Loucy (cell line): Measurements from ENCODE around the gene BBX.

ENCODE experiments used
- H2AFZ ChIP-seq: fragments of 200-600 bp; sonication (generic); 2 replicates; pipeline ENCODE4 v1.6.0; 2016; ENCODE audit warnings: antibody characterized with exemption, mild to moderate bottlenecking, low read length, moderate library complexity
- H3F3A ChIP-seq: fragments of 200-600 bp; 2 replicates; pipeline ENCODE4 v1.6.0; 2016; ENCODE audit warnings: antibody characterized with exemption, low read depth, mild to moderate bottlenecking
- H3K27me3 ChIP-seq: fragments of 200-600 bp; sonication (generic); 2 replicates; pipeline ENCODE4 v1.6.1; 2014; ENCODE audit warnings: low read length, mild to moderate bottlenecking; ENCODE audit not compliant: insufficient read depth, poor library complexity, severe bottlenecking
- H3K36me3 ChIP-seq: fragments of 200-600 bp; sonication (generic); 2 replicates; pipeline ENCODE4 v1.6.1; 2016; ENCODE audit warnings: low read length; ENCODE audit not compliant: insufficient read depth
- H3K4me1 ChIP-seq: fragments of 200-600 bp; sonication (generic); 2 replicates; pipeline ENCODE4 v1.5.1; 2014; ENCODE audit warnings: low read length, mild to moderate bottlenecking; ENCODE audit not compliant: insufficient read depth, poor library complexity, severe bottlenecking
- H3K4me2 ChIP-seq: fragments of 200-600 bp; sonication (generic); 2 replicates; pipeline ENCODE4 v1.6.0; 2014; ENCODE audit warnings: antibody characterized with exemption, low read length, low read depth, mild to moderate bottlenecking; ENCODE audit not compliant: poor library complexity, severe bottlenecking
- H3K4me3 ChIP-seq: fragments of 200-600 bp; sonication (generic); 2 replicates; pipeline ENCODE4 v1.5.1; 2014; ENCODE audit warnings: low read length, mild to moderate bottlenecking, mixed read lengths; ENCODE audit not compliant: poor library complexity, severe bottlenecking
- H3K79me2 ChIP-seq: fragments of 200-600 bp; sonication (generic); 2 replicates; pipeline ENCODE4 v1.6.1; 2014; ENCODE audit warnings: low read length; ENCODE audit not compliant: insufficient read depth
- H3K9ac ChIP-seq: fragments of 200-600 bp; sonication (generic); 2 replicates; pipeline ENCODE4 v1.6.0; 2014; ENCODE audit warnings: mild to moderate bottlenecking, low read depth, low read length, moderate library complexity; ENCODE audit not compliant: poor library complexity, severe bottlenecking
- H3K9me2 ChIP-seq: fragments of 200-600 bp; sonication (generic); replicated peaks from 2 replicates; pipeline ENCODE4 v1.6.1; 2016; ENCODE audit warnings: low read depth, low read length, mixed read lengths
- H3K9me3 ChIP-seq: fragments of 200-600 bp; sonication (generic); 2 replicates; pipeline ENCODE4 v1.6.1; 2014; ENCODE audit warnings: mild to moderate bottlenecking, antibody characterized with exemption, low read length, low read depth; ENCODE audit not compliant: insufficient read depth
- H4K20me1 ChIP-seq: fragments of 200-600 bp; sonication (generic); 2 replicates; pipeline ENCODE4 v1.6.0; 2014; ENCODE audit warnings: antibody characterized with exemption, low read length, mild to moderate bottlenecking; ENCODE audit not compliant: insufficient read depth, poor library complexity, severe bottlenecking
- CTCF ChIP-seq: fragments of 200-600 bp; sonication (generic); conservative IDR thresholded peaks from 2 replicates; pipeline ENCODE4 v1.5.1; 2014; ENCODE audit warnings: mild to moderate bottlenecking, antibody characterized with exemption, low read length
- EZH2phosphoT487 ChIP-seq: fragments of 200-600 bp; IDR thresholded peaks from 2 replicates; pipeline ENCODE4 v1.6.1; 2018; ENCODE audit warnings: antibody characterized with exemption, mild to moderate bottlenecking, moderate library complexity, borderline replicate concordance

The BBX gene

DNA sequence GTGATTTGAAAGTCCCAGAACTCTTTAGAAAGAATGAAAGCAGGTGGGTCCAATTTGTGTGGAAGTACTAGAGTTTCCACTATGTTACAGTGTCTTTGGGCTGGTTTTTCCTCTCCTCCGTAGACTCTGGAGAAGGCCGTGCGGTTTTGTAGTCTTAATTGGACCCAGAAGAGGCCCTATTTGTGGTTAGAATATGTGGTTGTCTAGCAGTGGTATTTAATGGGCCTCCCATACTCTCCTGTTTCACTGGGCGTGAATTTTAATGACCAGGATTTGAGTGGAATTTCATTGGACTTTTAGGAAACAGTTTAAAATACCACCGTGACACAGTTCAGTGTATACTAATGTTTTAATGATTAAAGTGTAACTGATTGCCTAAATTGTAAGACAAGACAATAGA, 182.3 kb downstream of the BBX start:
- no peak overlapping the region for H3K4me3 ChIP-seq
- no peaks in the 10 kb centered on the region for H3F3A ChIP-seq
- H4K20me1 ChIP-seq: peaks cover 13% of the 10 kb centered on the region
- H3K4me2 ChIP-seq: no peak overlapping the region
- peaks cover 25% of the 10 kb centered on the region; the same call in 1 of the 2 replicates for H3K79me2 ChIP-seq
- H3K9me2 ChIP-seq: no peaks in the 10 kb centered on the region
- no peak overlapping the region for H3K9ac ChIP-seq
- H2AFZ ChIP-seq: no peak overlapping the region
- H3K4me1 ChIP-seq: peaks cover 3% of the 10 kb centered on the region
- no peaks in the 10 kb centered on the region for H3K9me3 ChIP-seq
- TF ChIP-seq EZH2phosphoT487: no peak
- TF ChIP-seq CTCF: no peak
- no peaks in the 10 kb centered on the region for H3K36me3 ChIP-seq
- no peaks in the 10 kb centered on the region for H3K27me3 ChIP-seq

DNA sequence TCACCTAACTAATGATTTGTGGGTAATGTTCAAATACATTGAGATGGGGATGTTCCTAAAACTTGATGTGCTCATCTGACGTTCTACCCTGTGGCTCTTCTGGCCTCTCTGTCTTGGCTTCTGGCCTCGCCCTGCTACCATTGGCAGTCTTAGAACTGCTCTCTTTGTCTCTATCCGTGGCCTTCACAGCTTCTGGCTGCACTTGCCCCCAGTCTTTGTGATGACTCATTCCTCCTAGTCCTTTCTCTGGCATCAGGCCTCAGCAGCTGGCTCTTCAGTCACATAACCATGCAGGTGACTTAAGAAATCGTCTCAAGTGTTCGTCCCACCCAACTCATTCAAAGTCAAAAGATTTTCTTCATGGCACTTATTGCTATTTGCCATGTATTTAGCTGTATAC, 188.1 kb downstream of the BBX start:
- Histone ChIP-seq H3K9me2 (no peaks in the 10 kb centered on the region), H3K36me3 (peaks cover 43% of the 10 kb centered on the region; the same call in 1 of the 2 replicates), H4K20me1 (no peaks in the 10 kb centered on the region), H3K4me2 (no peak overlapping the region), H3K79me2 (0 out of 2 replicates have a peak, but pooled peaks cover 5% of the 10 kb centered on the region), H3K4me1 (no peaks in the 10 kb centered on the region), H3K4me3 (no peak overlapping the region), H2AFZ (no peak overlapping the region), H3K27me3 (no peaks in the 10 kb centered on the region), H3K9me3 (no peaks in the 10 kb centered on the region), H3K9ac (no peak overlapping the region), H3F3A (no peaks in the 10 kb centered on the region)
- TF ChIP-seq EZH2phosphoT487 (no peak), CTCF (no peak)

- H3F3A ChIP-seq: peaks cover 5% of the 10 kb centered on the region; the same call in 1 of the 2 replicates
- H3K36me3 ChIP-seq: peaks cover 62% of the 10 kb centered on the region; the same call in 1 of the 2 replicates
- H3K4me1 ChIP-seq: no peaks in the 10 kb centered on the region
- no peak overlapping the region for H2AFZ ChIP-seq
- H3K9ac ChIP-seq: no peak overlapping the region
- no peaks in the 10 kb centered on the region for H3K27me3 ChIP-seq
- no peak overlapping the region for H3K4me2 ChIP-seq
- no peak overlapping the region for H3K4me3 ChIP-seq
- H3K9me3 ChIP-seq: no peaks in the 10 kb centered on the region
- H4K20me1 ChIP-seq: no peaks in the 10 kb centered on the region
- no peak for TF ChIP-seq CTCF
- TF ChIP-seq EZH2phosphoT487: no peak
- no peaks in the 10 kb centered on the region for H3K9me2 ChIP-seq
- no peaks in the 10 kb centered on the region for H3K79me2 ChIP-seq
Measured at GRCh38 chr3:107716734-107717133, 194.0 kb downstream of the BBX start.
